HTERT RPE-1 (cell line): ENCODE results near the gene SEMA4C.

ENCODE experiments used
- in situ Hi-C: fragments of 300-500 bp; cut with MboI; formaldehyde crosslinking; loops from 4 replicates; pipeline ENCODE4 v1.14.3; 2020; ENCODE audit warnings: low sequenced_read_pairs

Gene SEMA4C, protein sequence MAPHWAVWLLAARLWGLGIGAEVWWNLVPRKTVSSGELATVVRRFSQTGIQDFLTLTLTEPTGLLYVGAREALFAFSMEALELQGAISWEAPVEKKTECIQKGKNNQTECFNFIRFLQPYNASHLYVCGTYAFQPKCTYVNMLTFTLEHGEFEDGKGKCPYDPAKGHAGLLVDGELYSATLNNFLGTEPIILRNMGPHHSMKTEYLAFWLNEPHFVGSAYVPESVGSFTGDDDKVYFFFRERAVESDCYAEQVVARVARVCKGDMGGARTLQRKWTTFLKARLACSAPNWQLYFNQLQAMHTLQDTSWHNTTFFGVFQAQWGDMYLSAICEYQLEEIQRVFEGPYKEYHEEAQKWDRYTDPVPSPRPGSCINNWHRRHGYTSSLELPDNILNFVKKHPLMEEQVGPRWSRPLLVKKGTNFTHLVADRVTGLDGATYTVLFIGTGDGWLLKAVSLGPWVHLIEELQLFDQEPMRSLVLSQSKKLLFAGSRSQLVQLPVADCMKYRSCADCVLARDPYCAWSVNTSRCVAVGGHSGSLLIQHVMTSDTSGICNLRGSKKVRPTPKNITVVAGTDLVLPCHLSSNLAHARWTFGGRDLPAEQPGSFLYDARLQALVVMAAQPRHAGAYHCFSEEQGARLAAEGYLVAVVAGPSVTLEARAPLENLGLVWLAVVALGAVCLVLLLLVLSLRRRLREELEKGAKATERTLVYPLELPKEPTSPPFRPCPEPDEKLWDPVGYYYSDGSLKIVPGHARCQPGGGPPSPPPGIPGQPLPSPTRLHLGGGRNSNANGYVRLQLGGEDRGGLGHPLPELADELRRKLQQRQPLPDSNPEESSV

DNA sequence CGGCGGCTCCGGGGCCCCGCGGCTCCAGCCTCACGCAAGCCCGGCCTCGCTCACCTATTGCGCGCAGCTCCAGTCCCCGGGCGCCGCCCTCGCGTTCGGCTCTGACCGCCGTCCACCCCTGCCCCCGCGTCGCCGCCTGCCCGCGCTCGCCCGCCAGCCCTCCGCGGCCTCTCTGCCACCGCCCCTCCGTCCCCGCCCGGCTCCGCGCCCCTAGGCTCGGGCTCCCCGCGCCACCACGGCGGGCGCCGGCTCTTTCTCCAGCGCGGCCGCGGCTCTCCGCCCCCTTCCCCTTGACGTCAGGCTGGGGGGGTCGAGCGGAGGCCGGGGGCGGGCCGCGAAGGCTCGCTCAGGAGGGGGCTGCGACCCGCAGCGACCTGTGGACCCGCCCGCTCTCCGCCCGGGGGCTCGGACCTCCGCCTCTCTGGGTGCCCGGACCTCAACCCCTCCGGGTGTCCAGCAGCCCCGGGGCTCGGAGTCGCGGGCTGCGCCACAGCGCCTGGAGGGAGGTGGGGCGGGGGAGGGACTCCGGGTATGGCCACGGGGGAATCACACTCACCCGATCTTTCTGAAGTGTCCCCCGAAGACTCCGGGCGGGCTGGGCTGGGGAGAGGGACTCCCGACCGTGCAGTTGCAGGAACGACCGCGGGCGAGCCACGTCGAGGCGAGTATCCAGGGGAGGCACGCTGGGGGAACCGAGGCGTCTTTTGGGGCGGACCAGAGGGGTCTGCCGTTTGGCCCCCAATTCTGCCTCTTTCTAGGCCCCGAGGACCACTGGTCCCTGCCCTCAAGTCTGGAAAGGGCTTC lies at the start of gene SEMA4C:
TSS of gene SEMA4C (minus strand) at position 259 of the 804 bp plus-strand sequence. CDS start 2,194 bp downstream, outside the sequence.
- in situ Hi-C loops, result no loop called here

DNA sequence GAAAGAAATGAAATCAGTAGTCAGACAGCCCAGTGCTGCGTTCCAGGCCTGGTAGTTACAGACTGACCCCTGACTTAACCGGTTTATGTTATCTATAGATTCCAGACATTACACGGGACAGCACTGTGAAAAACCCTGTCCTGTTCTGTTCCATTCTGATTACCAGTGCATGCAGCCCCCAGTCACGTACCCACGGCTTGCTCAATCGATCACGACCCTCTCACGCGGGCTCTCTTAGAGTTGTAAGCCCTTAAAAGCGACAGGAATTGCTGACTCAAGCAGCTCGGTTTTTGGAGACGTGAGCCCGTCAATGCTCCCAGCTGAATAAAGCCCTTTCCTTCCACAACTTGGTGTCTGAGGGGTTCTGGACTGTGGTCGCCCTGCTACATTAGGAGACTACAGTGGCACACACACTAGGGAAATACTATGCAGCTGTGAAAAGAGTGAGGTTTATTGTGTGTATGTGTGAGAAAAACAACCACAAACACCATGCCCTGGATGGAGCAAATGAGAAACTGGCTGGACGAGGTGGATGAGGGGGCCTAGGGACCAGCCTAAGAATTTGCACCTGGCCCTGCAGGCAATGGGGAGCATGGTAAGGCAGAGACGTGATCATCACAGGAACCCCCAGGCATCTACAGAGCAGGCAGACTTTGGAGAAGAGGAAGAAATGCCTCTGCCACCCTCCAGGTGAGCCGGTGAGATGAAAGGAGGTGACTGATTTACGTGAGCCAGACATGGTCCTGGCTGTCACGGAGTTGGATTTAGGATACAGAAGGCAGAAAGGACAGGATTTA lies 49.1 kb upstream of the SEMA4C start:
- in situ Hi-C loops, result no loop called here

DNA sequence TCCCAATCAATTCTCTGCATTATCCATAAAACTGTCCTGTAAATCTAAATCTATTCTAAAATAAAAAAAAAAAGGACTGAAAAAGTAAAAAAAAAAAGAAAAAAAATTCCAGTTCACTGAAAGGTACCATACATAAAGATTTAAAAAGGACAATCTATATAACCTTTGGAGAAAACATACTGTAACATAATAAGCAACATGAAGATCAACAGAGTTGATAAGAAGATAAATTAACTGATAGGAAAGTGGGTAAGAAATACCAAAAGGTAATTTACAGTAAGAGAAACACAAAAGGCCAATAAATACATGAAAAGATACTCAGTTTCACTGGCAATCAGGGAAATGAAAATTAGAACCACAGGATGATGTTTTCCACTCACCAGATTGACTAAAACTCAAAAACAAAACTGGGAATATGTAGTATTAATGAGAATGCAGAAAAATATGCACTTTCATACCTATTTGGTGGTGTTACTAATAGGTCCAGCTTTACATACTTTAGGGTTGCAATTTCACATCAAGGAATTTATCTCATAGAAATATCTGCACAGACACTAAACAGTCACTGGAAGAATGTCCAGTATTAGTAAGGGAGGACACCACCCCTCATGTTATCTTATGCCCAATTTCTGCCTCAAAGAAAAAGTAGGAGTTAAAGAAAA lies 48.3 kb upstream of the SEMA4C start:
- in situ Hi-C loops, result no loop called here

DNA sequence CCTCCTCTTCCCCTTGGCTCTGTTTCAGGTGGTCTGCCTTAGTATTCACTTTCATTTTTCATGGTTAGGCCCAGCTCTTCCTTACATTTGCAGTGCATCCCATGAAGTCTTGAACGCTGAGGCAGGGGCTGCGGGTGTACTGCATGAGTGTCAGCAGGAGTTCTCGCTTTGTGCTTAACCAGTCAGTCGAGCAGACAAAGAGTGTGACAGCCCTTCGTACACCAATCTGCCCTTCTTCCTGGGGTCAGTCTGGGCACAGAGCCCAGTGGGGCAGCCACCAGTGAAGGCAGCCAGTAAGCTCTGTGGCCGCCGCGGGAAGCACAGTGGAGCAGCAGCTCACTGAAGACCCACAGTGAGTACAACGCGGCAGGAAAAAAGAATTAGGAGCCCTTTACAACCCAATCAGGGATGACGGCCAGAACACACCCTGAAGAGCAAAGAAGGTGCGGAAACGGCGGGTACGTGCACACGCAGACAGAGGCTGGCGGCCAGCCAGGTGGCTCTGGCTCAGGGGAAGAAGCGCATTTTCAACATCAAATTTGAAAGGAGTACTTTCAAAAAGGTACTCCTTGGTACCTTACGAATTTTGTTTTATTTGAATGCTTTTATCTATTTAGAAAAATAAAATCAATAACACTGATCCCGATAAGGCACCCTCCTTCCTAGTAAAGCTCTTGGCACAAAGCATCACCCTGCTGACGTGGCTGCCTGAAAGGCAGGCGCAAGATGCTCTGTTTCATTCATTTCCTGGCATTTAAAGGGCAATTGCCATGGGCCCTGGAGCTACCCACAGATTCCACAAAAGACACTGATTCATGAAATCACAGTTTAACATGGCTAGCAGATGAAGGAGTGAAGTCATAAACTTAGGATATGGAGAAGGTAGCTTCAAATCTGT lies 47.0 kb upstream of the SEMA4C start:
- in situ Hi-C loops, result no loop called here

DNA sequence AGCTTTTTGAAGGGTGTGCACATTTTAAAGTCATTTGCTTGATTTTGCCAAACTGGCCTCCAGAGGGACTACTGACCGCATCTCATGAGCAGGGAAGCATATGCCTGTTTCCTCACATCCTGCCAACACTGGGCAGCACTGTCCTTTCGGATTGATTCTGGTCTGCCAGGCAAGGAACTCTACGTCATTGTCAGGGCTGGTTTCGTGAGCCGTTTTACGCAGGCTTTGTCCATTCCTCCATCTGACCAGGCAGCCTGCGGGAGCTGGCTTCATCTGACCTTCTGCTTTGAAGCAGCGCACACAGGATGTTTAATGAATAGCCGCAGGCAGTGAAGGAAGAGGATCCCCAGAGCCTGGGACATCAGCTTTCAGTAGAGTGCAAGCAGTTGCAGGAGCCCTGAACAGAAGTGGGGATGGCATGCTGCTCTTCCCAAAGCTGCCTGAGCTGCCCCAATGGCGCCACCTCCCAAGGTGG lies 46.3 kb upstream of the SEMA4C start:
- in situ Hi-C loops, result no loop called here

DNA sequence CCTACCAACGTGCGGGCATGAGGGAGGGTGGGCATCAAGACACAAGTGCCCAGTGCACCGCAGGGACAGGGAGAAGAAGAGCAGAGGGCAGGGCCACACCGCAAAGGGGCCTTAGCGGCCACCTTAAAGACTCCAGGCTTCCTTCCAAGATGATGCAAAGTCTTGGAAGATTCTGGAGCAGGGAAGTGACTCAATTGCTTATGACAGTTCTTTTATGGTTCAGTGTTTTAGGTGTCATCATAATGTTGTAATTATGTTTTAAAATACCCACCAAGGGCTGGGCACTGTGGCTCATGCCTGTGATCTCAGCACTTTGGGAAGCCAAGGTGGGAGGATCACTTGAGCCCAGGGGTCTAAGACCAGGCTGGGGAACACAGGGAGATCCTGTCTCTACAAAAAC lies 44.5 kb upstream of the SEMA4C start:
- in situ Hi-C loops, result no loop called here

DNA sequence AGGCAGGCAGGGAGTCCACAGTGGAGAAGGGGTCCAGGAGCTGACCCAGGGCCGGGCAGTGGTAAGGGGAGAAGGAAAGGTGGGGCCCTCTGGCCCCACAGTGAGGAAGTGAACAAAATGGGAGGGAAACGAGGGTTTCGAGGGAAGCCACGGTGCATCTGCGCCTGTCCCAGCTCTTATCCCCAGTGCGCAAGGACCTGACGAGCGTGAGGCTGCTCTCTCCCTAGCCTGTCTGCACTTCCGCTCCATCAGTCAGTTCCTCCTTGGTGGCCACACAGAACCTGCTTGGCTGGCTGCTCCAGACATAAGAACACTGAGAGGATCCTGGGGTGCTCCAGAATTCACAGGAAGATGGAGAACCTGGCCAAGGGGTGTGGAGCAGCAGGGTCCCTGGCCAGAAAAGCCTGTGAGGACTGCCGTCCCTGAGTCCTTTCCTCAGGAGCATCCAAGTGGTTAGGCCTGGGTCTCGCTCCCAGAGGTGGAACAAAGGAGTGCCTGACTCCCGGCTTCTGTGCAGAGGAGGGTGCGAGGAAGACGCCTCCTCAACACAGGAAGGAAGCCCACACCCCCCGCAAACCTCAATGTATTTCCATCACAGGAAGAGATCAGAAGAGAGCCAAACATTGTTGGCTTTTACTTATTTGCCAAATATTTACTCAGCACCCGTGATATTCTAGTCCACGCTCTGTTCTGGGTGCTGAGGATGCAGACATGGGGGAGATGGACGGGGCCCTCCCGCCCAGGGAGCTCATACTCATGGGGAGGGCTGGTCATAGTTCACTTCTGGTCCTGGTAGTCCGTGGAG lies 43.7 kb upstream of the SEMA4C start:
- in situ Hi-C loops, result no loop called here

DNA sequence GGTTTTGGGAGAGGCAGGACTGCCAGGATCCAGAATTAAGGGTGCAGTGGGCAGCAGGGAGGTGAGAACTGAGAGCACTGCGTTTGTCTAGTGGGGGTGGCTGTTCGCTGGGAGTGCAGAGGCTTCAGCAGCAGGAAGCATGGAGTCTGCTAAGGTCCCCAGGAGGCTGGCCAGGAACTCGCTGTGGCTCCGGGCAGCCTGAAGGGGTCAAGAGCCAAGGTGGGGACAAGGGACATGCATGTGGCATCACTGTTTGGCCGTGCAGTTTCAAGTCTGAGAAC lies 43.2 kb upstream of the SEMA4C start:
- in situ Hi-C loops, result no loop called here

DNA sequence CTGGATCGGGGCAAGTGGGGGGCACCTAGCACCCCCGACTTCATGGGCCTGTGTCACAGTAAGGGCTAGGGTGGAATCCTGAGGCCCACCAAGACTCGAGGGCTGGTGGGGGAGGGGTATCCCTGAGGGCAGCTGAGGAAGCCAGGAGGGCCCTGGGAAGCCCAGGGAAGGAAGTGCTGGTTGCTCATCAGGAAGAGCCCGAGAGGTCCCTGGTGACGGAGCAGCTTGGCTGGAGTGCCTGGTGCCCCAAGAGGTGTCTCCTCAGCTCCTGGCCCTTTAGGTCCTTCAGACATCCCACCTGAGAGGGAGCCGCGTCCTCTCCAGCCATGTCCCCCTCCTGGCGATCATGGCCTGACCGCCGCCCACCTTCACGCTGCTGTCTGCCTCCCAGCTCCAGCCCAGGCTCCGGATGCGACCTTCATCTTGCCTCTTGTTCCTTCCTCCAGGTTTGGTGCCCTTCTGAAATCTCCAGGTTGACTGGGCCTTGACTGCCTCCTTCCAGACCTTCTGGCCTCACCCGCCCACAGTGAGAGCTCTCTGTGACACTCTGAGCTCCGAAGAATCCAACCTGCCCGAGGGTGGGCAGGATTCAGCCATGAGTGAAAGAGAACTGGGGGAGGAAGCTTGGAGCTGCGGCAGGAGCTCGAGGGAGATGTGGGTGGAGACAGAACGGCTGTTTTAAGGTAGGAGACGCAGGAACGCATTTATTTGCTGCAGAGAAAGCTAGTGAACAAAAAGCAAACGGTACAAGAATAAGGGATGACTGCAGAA lies 42.7 kb upstream of the SEMA4C start:
- in situ Hi-C loops, result no loop called here

DNA sequence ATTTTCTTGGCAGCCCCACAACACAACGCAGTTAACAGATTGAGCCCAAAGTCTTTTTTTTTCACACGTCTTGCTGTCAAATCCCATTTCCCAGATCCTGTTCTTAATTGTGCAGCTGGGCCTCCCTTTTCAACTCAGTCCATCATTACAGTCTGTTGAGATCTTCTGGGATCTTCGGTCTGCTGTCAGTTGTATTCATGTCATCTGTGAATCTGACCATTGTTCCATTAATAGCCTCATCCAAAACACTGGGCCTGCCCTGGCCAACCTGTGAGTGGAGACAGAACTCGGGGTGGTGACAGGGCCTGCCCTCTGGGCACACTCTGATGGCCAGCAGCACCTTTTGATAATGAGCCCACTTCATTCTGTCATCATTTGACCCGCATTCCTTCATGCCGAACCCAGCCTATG lies 39.7 kb upstream of the SEMA4C start:
- in situ Hi-C loops, result no loop called here

DNA sequence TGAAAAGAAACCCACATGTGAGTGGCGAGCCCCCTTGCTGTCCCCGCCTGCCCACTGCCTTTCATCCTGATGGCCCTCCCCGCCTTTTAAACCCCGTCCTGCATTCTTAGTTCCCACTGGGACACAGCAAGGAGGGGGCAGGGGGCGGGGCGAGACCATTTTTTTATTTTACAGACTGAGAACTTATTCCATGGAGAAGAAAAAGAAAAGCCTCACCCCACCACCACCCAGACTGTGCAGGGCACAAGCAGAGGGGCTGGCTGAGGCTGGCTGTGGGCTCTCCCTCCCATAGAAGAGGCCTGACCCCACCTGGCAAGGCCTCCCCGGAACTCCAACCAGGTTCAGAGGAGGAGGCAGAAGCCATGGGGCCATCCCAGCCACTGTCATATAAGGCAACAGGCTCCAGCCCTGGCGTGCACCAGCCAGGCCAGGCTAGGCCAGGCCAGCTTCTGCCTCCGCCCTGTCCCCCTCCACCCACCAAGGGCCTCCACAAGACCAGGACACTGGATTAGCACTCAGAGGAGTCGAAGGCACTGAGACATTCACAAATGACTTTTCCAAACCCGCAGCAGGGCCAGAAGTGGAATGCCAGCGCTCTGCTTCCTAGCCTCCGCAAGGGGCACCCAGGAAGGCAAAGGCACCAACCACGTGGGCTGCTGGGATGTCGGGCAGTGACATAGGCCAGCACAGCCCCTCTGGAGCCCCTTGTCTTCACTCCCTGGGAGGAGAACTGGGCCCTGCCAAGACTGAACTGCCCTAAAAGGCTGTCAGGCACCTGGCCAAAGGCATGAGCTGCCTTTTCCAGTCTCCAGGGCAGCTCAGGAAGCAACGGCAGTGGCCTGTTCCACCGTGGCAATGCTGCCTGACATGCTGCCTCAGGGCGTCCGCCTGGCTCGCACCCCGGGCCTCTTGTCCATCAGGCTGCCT lies 37.5 kb upstream of the SEMA4C start:
- in situ Hi-C loops, result no loop called here

DNA sequence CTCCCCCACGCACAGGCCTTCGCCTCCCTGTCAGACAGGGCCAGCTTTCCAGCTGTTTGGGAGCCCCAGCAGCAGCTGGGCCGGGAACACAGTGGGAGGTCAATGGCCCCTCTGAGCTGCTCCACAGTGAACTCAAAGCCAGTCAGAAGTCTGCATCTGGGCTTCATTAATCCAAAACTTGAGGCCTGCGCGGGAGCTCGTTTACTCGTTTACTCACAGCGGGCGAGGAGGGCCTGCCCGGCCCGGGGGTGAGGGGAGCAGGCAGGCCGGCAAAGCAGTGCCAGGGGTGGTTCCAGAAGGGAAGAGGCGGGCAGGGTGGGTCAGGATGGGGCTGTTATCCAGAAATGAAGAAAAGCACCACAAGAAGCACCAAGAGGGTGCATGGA lies 36.8 kb upstream of the SEMA4C start:
- in situ Hi-C loops, result no loop called here

DNA sequence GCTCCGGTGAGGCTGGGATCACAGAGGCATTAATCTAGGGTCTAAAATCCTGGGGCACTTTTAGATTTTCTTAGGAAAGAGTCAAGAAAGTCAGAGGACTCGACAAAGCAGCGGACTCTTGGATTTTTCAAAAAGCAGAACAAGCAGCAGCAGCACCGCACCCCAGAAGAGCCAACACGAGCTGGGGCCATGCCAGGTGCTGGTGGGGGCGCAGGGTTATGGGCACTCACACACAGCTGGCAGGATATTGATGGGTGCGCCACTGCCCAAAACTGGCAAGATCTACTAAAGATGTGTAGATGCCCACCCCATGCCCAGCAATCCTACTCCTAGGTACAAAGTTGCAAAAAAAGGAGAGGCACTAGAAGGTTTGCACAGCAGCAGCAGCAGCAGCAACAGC lies 33.9 kb upstream of the SEMA4C start:
- in situ Hi-C loops, result no loop called here

DNA sequence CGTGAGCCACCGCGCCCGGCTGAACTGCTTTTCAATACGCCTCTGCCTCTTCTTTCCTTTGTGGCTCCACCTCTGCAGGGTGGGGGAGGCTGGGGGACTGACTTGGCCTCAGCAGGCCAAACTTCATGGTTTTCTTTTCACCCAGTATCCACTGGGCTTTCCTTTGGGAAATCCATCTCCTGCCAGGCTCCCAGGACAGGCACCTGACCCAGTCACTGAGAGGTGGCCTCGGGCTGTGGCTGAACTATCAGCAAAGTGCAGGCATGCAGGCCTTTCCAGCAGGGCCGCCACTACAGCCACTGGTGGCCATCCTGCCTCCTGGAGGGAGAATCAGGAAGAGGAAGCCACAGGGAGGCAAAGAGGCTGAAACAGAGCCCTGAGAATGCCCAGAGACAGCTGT lies 33.4 kb upstream of the SEMA4C start:
- in situ Hi-C loops, result no loop called here

DNA sequence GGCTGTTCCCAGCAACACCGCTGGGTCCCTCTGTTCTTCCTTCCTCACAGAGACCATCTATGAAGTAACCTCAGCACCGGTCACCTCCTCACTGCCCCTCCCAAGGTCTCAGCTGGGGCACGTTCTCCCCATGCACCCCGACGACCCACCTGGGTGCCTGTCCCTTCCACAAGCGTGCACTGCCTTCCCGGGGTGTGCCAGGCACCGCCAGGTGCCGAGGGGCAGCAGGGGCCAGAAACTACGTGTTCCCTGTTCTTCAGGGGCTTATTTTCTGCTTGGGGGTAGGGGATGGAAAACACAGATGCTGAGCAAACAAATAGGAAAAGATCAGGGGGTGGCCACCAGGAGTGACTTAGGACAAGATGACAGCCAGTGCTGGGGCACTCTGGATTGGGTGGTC lies 30.4 kb upstream of the SEMA4C start:
- in situ Hi-C loops, result no loop called here

DNA sequence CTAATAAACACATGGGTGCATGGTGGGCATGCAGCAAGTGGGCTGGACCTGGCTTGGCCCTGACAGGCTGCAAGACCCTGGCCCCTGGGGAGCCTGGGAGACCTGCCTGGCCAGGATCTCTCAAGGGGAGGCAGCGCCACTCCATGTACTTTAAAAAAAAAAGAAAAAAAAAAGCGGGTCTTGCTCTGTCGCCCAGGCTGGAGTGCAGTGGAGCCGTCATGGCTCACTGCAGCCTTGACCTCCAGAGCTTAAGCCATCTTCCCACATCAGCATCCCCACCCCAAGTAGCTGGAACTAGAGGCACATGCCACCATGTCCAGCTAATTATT lies 29.5 kb upstream of the SEMA4C start:
- in situ Hi-C loops, result no loop called here
